WTC11 (cell line): ENCODE measurements around the gene POU3F1. TPM values are rescaled to one million over a fixed set of nuclear protein-coding genes. Genes with fewer than 3 reads are reported as not detected.

ENCODE experiments used
- ATAC-seq: fragments of 200-7000 bp; cut with Tn5 transposase; 2 replicates; pipeline ENCODE4 v1.10.0; 2021; ENCODE audit warnings: mild to moderate bottlenecking, moderate library complexity
- CTCF ChIA-PET: fragments of 300-600 bp; sonication (Branson Sonifier 250); formaldehyde crosslinking; loops from one replicate; lab custom pipeline; 2021; ENCODE audit warnings: antibody characterized with exemption; lab: Charles Lee
- POLR2A ChIA-PET: fragments of 350-600 bp; sonication (Branson Sonifier 250); formaldehyde crosslinking; loops from one replicate; lab custom pipeline; 2021; ENCODE audit warnings: antibody characterized with exemption; lab: Charles Lee
- DNase-seq: peaks from one replicate; pipeline ENCODE4 v3.0.0; 2021; ENCODE audit warnings: low spot score
- H3K27ac Mint-ChIP-seq: 2 replicates; pipeline ENCODE4 v1.8.0; 2021; ENCODE audit warnings: mixed read lengths
- H3K27me3 Mint-ChIP-seq: 2 replicates; pipeline ENCODE4 v1.8.0; 2021; ENCODE audit warnings: low read depth, mild to moderate bottlenecking, moderate library complexity, mixed read lengths
- H3K36me3 Mint-ChIP-seq: 2 replicates; pipeline ENCODE4 v1.8.0; 2021; ENCODE audit warnings: mixed read lengths
- H3K4me1 Mint-ChIP-seq: 2 replicates; pipeline ENCODE4 v1.8.0; 2022; ENCODE audit warnings: mixed read lengths
- H3K4me3 Mint-ChIP-seq: 2 replicates; pipeline ENCODE4 v1.8.0; 2021; ENCODE audit warnings: mild to moderate bottlenecking, moderate library complexity, mixed read lengths
- H3K9me3 Mint-ChIP-seq: 2 replicates; pipeline ENCODE4 v1.8.0; 2021; ENCODE audit warnings: mixed read lengths
- EMX1 ChIP-seq: fragments of 250-450 bp; sonication (Bioruptor Pico); IDR thresholded peaks from 2 replicates; pipeline ENCODE4 v1.8.0; 2021; ENCODE audit warnings: mild to moderate bottlenecking
- JAZF1 ChIP-seq: fragments of 250-450 bp; sonication (Bioruptor Pico); IDR thresholded peaks from 2 replicates; pipeline ENCODE4 v1.9.0; 2021; ENCODE audit warnings: moderate library complexity, mild to moderate bottlenecking, inconsistent platforms
- NR1H2 ChIP-seq: sonication (generic); formaldehyde crosslinking; IDR thresholded peaks from 2 replicates; pipeline ENCODE4 v1.9.0; 2021; ENCODE audit warnings: mild to moderate bottlenecking, moderate library complexity, missing genetic modification reagents
- PRRX2 ChIP-seq: fragments of 250-450 bp; sonication (Bioruptor Pico); IDR thresholded peaks from 2 replicates; pipeline ENCODE4 v1.8.0; 2021; ENCODE audit warnings: mild to moderate bottlenecking
- SMAD4 ChIP-seq: sonication (generic); formaldehyde crosslinking; IDR thresholded peaks from 2 replicates; pipeline ENCODE4 v1.8.0; 2022; ENCODE audit warnings: mild to moderate bottlenecking, missing genetic modification reagents
- SOX15 ChIP-seq: fragments of 250-450 bp; sonication (Bioruptor Pico); IDR thresholded peaks from 2 replicates; pipeline ENCODE4 v1.9.0; 2021; ENCODE audit warnings: mild to moderate bottlenecking
- SP1 ChIP-seq: sonication (generic); formaldehyde crosslinking; conservative IDR thresholded peaks from 2 replicates; pipeline ENCODE4 v1.8.1; 2022; ENCODE audit warnings: missing genetic modification reagents
- TCF7 ChIP-seq: sonication (generic); formaldehyde crosslinking; IDR thresholded peaks from 2 replicates; pipeline ENCODE4 v1.8.0; 2022; ENCODE audit warnings: mild to moderate bottlenecking, low read depth, missing genetic modification reagents, moderate library complexity
- TEAD4 ChIP-seq: sonication (generic); formaldehyde crosslinking; IDR thresholded peaks from 2 replicates; pipeline ENCODE4 v1.8.0; 2022; ENCODE audit warnings: mild to moderate bottlenecking, missing genetic modification reagents
- TP53 ChIP-seq: sonication (generic); formaldehyde crosslinking; IDR thresholded peaks from 2 replicates; pipeline ENCODE4 v1.8.1; 2023; ENCODE audit warnings: mild to moderate bottlenecking, missing genetic modification reagents
- total RNA-seq: library from RNA; stranded (reverse); gene quantifications from 3 replicates; pipeline ENCODE4 v1.2.3, GENCODE V29; 2021
- TF ChIP-seq, protein P1 (sequence below): sonication (generic); formaldehyde crosslinking; IDR thresholded peaks from 2 replicates; pipeline ENCODE4 v1.8.1; 2022; ENCODE audit warnings: mild to moderate bottlenecking, moderate library complexity, missing genetic modification reagents
- TF ChIP-seq, protein P2 (sequence below): sonication (generic); formaldehyde crosslinking; conservative IDR thresholded peaks from 2 replicates; pipeline ENCODE4 v1.8.1; 2022; ENCODE audit warnings: mild to moderate bottlenecking, missing genetic modification reagents
- TF ChIP-seq, protein P3 (sequence below): fragments of 250-450 bp; sonication (Bioruptor Pico); IDR thresholded peaks from 2 replicates; pipeline ENCODE4 v1.9.0; 2021; ENCODE audit warnings: mild to moderate bottlenecking, borderline replicate concordance
- TF ChIP-seq, protein P4 (sequence below): sonication (generic); formaldehyde crosslinking; IDR thresholded peaks from 2 replicates; pipeline ENCODE4 v1.8.1; 2022; ENCODE audit warnings: low read depth, mild to moderate bottlenecking, moderate library complexity, missing genetic modification reagents, borderline replicate concordance
- TF ChIP-seq, protein P5 (sequence below): fragments of 250-450 bp; sonication (Bioruptor Pico); conservative IDR thresholded peaks from 2 replicates; pipeline ENCODE4 v1.9.0; 2021; ENCODE audit warnings: mild to moderate bottlenecking
- TF ChIP-seq, protein P6 (sequence below): sonication (generic); formaldehyde crosslinking; IDR thresholded peaks from 2 replicates; pipeline ENCODE4 v1.8.1; 2022; ENCODE audit warnings: mild to moderate bottlenecking, missing genetic modification reagents, moderate library complexity, borderline replicate concordance

POU3F1 gene
- total RNA-seq, 1 experiment from 2014 or later = 18.9 TPM

DNA sequence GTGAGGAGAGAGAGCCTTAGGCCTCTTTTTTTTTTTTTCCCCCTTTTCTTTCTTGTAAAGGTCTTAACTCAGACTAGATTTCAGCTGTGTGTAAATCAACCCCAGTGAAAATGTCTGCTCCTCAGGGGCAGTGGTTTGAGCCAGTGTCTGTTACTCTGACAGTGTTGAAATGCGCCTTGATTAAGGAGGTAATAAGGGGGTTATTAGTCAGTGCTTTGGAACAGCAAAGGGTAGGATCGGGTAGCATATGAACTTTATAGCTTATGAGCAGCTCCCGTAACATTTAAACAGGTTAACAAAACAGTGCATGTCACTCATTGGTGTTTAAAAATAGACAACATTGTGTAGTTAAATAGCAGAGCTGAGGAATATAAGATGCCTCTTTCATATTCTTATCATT lies 23.8 kb downstream of the POU3F1 start:
- Mint-ChIP-seq H3K27me3 (no peaks in the 10 kb centered on the region), H3K27ac (no peak overlapping the region), H3K9me3 (no peaks in the 10 kb centered on the region), H3K36me3 (peaks cover 63% of the 10 kb centered on the region), H3K4me1 (peaks cover 17% of the 10 kb centered on the region), H3K4me3 (no peak overlapping the region)
- ChIA-PET CTCF (interaction anchor here (1.0 to 1.6 kb wide), 2 partner anchors 42 to 480 kb away, joined by 4 to 7 read pairs; no protein-coding TSS in a partner anchor), POLR2A (no interaction called here)
- DNase-seq (no peak), ATAC-seq (no peak)
- TF ChIP-seq, protein P1, sequence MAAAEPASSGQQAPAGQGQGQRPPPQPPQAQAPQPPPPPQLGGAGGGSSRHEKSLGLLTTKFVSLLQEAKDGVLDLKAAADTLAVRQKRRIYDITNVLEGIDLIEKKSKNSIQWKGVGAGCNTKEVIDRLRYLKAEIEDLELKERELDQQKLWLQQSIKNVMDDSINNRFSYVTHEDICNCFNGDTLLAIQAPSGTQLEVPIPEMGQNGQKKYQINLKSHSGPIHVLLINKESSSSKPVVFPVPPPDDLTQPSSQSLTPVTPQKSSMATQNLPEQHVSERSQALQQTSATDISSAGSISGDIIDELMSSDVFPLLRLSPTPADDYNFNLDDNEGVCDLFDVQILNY (CRISPR knock-in tag) = no peak
- TF ChIP-seq SOX15 (CRISPR knock-in tag) = no peak
- TF ChIP-seq EMX1 (CRISPR knock-in tag) = no peak
- TF ChIP-seq PRRX2 (CRISPR knock-in tag) = no peak
- TF ChIP-seq TP53 (CRISPR knock-in tag) = no peak
- TF ChIP-seq SP1 (CRISPR knock-in tag) = no peak
- TF ChIP-seq, protein P2, sequence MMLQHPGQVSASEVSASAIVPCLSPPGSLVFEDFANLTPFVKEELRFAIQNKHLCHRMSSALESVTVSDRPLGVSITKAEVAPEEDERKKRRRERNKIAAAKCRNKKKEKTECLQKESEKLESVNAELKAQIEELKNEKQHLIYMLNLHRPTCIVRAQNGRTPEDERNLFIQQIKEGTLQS (CRISPR knock-in tag) = no peak
- TF ChIP-seq JAZF1 (CRISPR knock-in tag) = no peak
- TF ChIP-seq, protein P3, sequence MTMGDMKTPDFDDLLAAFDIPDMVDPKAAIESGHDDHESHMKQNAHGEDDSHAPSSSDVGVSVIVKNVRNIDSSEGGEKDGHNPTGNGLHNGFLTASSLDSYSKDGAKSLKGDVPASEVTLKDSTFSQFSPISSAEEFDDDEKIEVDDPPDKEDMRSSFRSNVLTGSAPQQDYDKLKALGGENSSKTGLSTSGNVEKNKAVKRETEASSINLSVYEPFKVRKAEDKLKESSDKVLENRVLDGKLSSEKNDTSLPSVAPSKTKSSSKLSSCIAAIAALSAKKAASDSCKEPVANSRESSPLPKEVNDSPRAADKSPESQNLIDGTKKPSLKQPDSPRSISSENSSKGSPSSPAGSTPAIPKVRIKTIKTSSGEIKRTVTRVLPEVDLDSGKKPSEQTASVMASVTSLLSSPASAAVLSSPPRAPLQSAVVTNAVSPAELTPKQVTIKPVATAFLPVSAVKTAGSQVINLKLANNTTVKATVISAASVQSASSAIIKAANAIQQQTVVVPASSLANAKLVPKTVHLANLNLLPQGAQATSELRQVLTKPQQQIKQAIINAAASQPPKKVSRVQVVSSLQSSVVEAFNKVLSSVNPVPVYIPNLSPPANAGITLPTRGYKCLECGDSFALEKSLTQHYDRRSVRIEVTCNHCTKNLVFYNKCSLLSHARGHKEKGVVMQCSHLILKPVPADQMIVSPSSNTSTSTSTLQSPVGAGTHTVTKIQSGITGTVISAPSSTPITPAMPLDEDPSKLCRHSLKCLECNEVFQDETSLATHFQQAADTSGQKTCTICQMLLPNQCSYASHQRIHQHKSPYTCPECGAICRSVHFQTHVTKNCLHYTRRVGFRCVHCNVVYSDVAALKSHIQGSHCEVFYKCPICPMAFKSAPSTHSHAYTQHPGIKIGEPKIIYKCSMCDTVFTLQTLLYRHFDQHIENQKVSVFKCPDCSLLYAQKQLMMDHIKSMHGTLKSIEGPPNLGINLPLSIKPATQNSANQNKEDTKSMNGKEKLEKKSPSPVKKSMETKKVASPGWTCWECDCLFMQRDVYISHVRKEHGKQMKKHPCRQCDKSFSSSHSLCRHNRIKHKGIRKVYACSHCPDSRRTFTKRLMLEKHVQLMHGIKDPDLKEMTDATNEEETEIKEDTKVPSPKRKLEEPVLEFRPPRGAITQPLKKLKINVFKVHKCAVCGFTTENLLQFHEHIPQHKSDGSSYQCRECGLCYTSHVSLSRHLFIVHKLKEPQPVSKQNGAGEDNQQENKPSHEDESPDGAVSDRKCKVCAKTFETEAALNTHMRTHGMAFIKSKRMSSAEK = no peak
- no peak for TF ChIP-seq TCF7
- no peak for TF ChIP-seq TEAD4 (CRISPR knock-in tag)
- TF ChIP-seq, protein P4, sequence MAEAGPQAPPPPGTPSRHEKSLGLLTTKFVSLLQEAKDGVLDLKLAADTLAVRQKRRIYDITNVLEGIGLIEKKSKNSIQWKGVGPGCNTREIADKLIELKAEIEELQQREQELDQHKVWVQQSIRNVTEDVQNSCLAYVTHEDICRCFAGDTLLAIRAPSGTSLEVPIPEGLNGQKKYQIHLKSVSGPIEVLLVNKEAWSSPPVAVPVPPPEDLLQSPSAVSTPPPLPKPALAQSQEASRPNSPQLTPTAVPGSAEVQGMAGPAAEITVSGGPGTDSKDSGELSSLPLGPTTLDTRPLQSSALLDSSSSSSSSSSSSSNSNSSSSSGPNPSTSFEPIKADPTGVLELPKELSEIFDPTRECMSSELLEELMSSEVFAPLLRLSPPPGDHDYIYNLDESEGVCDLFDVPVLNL = no peak
- TF ChIP-seq, protein P5, sequence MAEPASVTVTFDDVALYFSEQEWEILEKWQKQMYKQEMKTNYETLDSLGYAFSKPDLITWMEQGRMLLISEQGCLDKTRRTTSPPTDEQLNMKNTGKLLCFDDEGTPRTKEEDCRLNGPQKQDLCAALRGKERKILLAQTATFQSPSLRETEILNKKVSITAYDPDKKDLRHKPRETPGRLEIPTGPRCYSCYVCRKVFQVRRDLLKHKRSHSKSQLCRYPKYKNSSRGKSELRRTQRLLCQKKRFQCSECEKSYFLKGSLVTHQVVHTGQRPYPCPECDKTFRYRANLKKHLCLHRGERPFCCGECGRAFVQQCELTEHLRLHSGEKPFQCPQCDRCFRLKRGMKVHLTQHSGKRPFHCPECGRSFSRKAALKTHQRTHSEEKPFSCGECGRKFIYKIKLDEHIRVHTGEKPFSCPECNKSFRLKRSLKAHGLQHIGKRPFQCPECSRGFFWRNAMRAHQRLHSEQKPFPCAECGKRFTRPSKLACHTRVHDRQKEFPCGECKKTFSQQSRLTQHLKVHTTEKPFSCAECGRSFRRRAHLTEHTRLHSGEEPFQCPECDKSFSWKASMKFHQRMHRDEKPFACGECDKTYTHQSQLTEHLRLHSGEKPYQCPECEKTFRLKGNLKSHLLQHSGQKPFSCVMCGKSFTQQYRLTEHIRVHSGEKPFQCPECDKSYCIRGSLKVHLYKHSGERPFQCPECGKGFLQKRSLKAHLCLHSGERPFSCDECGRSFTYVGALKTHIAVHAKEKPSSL (CRISPR knock-in tag) = no peak
- TF ChIP-seq, all 79 proteins: peak for 0

DNA sequence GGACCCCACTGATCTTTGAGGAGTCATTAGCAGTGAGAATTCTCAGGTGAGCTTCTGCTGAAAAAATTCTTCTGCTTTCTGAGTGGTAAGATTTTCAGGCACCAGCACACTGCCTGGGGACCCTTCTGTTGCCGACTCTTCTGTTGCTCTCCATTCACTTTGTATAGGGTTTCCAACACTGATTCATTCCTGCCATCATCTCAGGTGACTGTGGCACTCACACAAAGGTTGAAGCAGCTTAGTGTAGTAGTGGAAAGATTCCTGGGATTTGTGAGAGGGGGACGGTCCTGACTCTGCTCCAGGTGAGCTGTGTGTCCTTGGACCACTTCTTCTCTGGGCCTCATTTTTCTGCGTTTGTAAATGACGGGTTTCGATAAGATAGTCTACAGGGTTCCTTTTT lies 24.6 kb downstream of the POU3F1 start:
- no peaks in the 10 kb centered on the region for H3K27me3 Mint-ChIP-seq
- no peak for TF ChIP-seq NR1H2 (CRISPR knock-in tag)
- no peak for TF ChIP-seq SMAD4 (CRISPR knock-in tag)
- TF ChIP-seq, protein P6, sequence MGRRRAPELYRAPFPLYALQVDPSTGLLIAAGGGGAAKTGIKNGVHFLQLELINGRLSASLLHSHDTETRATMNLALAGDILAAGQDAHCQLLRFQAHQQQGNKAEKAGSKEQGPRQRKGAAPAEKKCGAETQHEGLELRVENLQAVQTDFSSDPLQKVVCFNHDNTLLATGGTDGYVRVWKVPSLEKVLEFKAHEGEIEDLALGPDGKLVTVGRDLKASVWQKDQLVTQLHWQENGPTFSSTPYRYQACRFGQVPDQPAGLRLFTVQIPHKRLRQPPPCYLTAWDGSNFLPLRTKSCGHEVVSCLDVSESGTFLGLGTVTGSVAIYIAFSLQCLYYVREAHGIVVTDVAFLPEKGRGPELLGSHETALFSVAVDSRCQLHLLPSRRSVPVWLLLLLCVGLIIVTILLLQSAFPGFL (CRISPR knock-in tag) = no peak
- TF ChIP-seq EMX1 (CRISPR knock-in tag) = no peak
- peaks cover 69% of the 10 kb centered on the region for H3K36me3 Mint-ChIP-seq
- peaks cover 9% of the 10 kb centered on the region for H3K4me1 Mint-ChIP-seq
- no peak overlapping the region for H3K4me3 Mint-ChIP-seq
- H3K9me3 Mint-ChIP-seq = no peaks in the 10 kb centered on the region
- ATAC-seq (no peak), DNase-seq (no peak)
- POLR2A ChIA-PET = no interaction called here
- CTCF ChIA-PET = interaction anchor here (1.6 kb wide), 1 partner anchor 481 kb away, joined by 7 read pairs; no protein-coding TSS in a partner anchor
- no peak overlapping the region for H3K27ac Mint-ChIP-seq
